Measurements from ENCODE around the gene ARL13A.
"Not testable (repeated sequence)": the region's sequence is repeated elsewhere in the genome, so short reads cannot be mapped to it uniquely, and the experiment has no call there.

The ARL13A gene

GRCh38 chrX:100969408-100969807 is at the start of gene ARL13A:
TSS of gene ARL13A (plus strand) at chrX:100969708. CDS start at chrX:100973690, 3,982 bp downstream.
- in situ Hi-C loops (cut with MboI; ENCODE audit: low sequenced_read_pairs): no loop called here

- in situ Hi-C loops (cut with MboI; ENCODE audit: low sequenced_read_pairs): no loop called here
Observed at GRCh38 chrX:100924375-100924774, 45.1 kb upstream of the ARL13A start.

- in situ Hi-C loops (cut with MboI; ENCODE audit: low sequenced_read_pairs): no loop called here
Observed at GRCh38 chrX:100926453-100926852, 43.1 kb upstream of the ARL13A start.

- in situ Hi-C loops (cut with MboI; ENCODE audit: low sequenced_read_pairs): no loop called here
Observed at GRCh38 chrX:100928660-100929613, 40.6 kb upstream of the ARL13A start, which contains the start of gene XKRX. TSS of gene XKRX (minus strand) at chrX:100928917. CDS start at chrX:100928304, 613 bp downstream.

DNA sequence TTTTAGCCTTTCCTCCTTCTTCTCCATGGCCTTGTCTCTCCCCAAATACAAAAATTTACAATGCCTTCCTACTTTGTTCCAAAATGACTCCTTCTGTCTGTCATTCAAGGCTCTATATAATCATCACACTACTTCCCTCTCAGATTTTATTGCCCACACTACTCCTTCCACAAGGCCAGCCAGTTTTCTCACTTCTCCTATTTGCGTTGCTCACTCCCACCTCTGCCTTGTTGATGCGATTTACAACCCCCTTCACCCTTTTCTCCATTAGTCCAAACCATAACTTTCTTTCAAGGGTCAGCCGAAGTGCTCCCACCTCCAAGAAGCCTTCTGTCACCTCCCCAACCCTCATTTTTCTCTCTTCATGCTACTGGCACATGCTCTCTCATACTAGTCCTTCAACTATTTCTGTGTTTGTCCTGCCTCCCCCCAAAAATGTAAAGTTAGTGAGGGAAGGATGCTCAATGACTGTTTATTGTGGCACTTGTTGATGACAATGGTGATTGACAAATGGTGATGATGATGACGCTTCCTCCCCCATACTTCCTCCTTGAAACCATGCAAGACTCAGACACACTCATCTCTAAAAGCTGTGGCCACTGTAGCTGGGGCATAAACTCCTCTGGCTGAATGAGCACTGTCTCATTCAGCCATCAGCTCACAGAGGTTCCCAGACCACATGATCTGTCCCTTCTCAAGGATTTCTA is 38.1 kb upstream of the ARL13A start:
- in situ Hi-C loops (cut with MboI; ENCODE audit: low sequenced_read_pairs): no loop called here

- in situ Hi-C loops (cut with MboI; ENCODE audit: low sequenced_read_pairs): no loop called here
Observed at GRCh38 chrX:100931925-100932285, 37.6 kb upstream of the ARL13A start.

DNA sequence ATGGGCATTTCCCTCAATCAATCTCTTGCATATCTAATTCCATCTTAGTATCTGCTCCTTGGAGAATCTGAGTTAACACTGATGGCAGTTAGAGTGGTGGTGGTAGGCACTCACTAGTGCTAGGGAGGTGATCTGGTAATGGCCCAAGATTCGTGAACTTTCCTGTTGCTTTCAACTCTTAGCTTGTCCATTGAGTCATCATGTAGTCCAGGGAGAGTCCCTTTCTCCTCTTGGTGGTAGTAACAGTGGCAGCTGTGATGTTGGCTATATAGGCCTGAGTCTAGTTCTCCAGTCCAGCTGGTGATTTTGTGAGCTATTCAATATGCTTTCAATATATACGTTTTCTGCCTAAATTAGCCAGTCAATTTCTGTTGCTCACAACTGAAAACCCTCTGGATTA is 33.7 kb upstream of the ARL13A start:
- in situ Hi-C loops (cut with MboI; ENCODE audit: low sequenced_read_pairs): no loop called here

DNA sequence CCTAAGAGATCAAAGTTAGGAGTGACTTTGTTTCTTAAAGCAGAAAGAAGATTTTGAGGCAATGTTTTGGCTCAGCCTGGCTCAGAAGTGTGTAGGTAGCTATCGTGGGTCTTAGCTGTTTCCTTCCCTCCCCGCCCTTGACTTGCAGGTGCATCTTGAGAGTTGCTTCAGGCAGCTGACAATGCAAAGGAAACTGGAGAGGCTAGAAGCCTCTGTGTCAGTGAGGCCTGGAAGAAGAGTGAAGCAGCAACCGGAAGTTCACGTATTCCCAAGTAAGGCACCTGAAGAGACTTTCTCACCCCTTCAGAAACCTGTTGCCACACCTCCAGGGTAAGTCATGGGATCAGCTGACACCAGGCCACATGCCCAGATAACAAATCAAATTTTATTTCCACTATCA is 30.2 kb upstream of the ARL13A start:
- in situ Hi-C loops (cut with MboI; ENCODE audit: low sequenced_read_pairs): no loop called here

DNA sequence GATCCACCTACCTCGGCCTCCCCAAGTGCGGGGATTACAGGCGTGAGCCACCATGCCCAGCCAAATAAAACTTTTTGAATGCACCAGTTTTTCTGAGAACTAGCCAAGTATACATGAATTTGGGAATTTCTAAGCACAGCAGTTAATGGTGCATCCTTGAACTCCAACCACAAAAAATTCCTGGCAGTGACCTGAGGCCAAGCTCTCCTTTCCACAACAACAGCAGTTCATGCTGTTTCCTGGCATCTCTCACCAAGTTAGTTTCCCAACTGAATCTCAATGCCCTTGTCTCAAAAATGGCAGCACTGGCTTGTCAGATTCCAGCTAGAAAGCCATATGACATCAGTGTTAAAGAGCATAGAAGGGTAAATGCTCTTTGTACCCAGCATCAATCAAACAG is 24.9 kb upstream of the ARL13A start:
- in situ Hi-C loops (cut with MboI; ENCODE audit: low sequenced_read_pairs): no loop called here

GRCh38 chrX:100946299-100946927 is 23.1 kb upstream of the ARL13A start:
- in situ Hi-C loops (cut with MboI; ENCODE audit: low sequenced_read_pairs): no loop called here

GRCh38 chrX:100948557-100948956 is 21.0 kb upstream of the ARL13A start:
- in situ Hi-C loops (cut with MboI; ENCODE audit: low sequenced_read_pairs): no loop called here

- in situ Hi-C loops (cut with MboI; ENCODE audit: low sequenced_read_pairs): no loop called here
Observed at GRCh38 chrX:100962811-100963210, 6.7 kb upstream of the ARL13A start.

DNA sequence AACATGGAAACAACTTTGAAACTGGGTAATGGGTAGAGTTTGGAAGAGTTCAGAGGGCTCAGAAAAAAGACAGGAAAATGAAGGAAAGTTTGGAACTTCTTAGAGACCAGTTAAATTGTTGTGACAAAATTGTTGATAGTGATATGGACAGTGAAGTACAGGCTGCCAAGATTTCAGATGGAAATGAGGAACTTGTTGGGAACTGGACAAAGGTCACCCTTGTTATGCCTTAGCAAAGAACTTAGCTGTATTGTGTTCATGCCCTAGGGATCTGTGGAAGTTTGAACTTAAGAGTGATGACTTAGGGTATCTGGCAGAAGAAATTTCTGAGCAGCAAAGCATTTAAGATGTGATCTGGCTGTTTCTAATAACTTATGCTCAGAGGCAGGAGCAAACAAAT is 5.1 kb upstream of the ARL13A start:
- in situ Hi-C loops (cut with MboI; ENCODE audit: low sequenced_read_pairs): no loop called here

DNA sequence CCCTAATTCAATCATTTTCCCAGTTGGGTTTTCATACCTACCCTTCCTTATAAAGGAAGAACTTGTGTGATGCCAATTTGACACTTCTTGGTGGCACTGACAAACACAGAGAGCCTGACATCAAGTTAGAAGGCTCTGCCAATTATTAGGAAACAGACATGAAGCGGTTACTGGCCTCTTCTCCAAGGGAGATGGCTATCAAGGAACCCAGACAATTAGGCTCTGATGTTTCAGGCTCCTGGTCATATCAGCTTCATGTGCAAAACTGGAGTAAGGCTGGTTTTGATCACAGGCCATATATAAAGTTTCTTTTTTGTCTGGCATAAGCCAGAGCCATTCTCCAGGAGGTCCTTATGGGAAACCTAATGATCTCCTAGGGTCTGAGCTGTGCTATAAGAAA is 428 bp downstream of the ARL13A start:
- in situ Hi-C loops (cut with MboI; ENCODE audit: low sequenced_read_pairs): no loop called here

GRCh38 chrX:100973411-100973810 is 3.9 kb downstream of the ARL13A start:
- in situ Hi-C loops (cut with MboI; ENCODE audit: low sequenced_read_pairs): no loop called here

DNA sequence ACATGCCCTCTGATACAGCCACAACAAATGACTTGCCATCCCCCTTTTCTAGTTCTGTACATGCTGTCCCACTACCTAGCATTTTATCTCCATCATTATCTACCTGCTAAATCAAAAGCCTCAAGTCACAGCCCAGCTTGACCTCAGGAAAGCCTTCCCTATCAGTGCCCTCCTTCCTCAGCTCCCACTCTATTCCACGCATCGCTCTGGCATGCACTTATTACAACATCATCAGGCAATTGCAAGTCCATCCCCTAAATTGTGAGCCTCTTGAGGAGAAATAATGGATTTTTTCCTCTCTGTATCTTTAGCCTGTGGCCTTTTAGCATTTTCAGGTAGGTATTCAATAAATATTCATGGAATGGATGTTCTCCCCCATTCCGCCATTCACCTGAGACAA is 5.7 kb downstream of the ARL13A start:
- in situ Hi-C loops (cut with MboI; ENCODE audit: low sequenced_read_pairs): no loop called here

DNA sequence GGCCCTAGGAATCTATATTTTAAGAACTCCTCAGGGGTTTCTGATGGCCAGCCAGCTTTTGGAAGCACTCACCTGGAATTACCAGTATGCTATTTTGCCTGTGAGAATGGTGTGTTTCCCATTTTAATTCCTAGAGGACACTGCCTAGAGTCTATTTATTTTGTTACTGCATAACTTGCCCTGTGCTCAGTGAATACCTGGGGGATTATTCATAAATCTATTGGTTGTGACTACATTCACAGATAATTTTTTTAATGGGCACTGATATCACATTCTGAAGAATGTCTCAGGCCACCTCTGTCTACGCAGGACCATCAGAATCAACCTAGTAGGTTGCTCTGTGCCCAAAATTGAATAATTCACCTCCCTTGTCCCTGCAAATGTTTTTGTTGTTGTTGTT is 6.7 kb downstream of the ARL13A start:
- in situ Hi-C loops (cut with MboI; ENCODE audit: low sequenced_read_pairs): no loop called here

DNA sequence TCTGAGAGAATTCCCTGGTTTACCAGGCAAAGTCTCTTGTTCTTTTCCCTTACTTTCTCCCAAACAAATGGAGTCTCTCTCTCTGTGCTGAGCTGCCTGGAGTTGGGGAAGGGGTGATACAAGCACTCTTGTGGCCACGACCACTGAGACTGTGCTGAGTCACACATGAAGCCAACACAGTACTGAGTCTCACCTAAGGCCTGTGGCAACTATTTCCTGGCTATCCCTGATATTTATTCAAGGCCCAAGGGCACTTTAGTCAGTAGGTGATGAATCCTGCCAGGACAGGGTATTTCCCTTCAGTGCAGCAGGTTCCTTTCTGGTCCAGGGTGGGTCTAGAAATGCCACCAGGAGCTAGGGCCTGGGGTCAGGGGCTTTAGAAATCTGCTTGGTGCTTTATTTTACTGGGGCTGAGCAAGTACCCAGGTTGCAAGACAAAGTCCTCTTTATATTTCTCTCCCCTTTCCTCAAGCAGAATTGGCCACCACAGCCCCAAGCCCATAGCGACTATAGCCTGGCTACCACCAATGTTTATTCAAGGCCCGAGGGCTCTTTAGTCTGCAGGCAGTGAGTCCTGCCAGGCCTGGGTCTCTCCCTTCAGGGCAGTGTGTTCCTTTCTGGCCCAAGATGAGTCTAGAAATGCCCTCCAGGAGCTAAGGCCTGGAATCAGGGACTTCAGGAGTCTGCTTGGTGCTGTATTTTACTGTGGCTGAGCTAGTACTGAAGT is 10.5 kb downstream of the ARL13A start:
- in situ Hi-C loops (cut with MboI; ENCODE audit: low sequenced_read_pairs): no loop called here

DNA sequence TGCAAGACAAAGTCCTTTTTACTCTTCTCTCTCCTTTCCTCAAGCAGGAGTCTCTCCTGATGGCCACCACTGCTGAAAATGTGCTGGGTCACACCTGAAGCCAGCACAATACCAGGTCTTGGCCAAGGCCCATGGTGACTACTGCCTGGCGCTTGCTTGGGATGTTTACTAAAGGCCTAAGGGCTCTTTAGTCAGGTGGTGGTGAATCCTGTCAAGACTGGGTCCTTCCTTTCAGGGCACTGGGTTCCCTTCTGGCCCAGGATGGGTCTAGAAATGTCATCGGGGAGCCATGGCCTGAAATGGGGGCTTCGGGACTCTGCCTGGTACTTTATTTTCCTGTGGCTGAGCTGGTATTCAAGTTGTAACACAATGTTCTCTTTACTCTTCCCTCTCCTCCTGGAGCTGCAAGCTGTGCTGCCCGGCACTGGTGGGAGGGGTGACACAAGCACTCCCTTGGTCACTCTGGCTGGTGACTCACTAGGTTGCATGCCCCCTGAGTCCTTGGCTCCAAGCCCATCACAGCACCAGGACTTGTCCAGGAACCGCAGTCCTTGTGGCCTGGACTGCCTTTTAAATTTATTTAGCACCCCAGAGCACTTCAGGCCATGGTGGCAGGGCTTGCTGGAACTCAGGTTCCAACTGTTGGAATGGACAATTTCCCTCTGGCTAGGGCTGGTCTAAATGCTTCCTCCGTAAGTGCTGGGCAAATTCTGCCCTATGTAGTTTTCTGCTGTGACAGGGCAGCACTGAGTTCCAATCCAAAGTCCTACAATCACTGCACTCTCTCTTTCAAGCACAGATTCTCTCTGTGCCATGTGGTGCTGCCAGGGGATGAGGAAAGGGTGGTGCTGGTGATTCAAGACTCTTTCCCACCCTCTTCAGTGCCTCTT is 11.3 kb downstream of the ARL13A start:
- in situ Hi-C loops (cut with MboI; ENCODE audit: low sequenced_read_pairs): no loop called here

- in situ Hi-C loops (cut with MboI; ENCODE audit: low sequenced_read_pairs): not testable (repeated sequence)
Observed at GRCh38 chrX:100981498-100981845, 12.0 kb downstream of the ARL13A start.
